SU-DHL-6 (cell line): Measurements from ENCODE around the gene AQP1.

ENCODE experiments used
- H2AFZ ChIP-seq: fragments of 200-600 bp; sonication (generic); 2 replicates; pipeline ENCODE4 v1.6.1; 2014; ENCODE audit warnings: low read depth, mild to moderate bottlenecking, moderate library complexity, mixed read lengths, antibody characterized with exemption, low read length; ENCODE audit not compliant: severe bottlenecking
- H3F3A ChIP-seq: fragments of 200-600 bp; shearing (Covaris generic); 2 replicates; pipeline ENCODE4 v1.6.0; 2016; ENCODE audit warnings: antibody characterized with exemption, mild to moderate bottlenecking; ENCODE audit not compliant: insufficient read depth
- H3K27ac ChIP-seq: fragments of 200-600 bp; sonication (generic); 2 replicates; pipeline ENCODE4 v1.5.1; 2016; ENCODE audit warnings: low read depth, mild to moderate bottlenecking, low read length, moderate library complexity, mixed read lengths
- H3K27me3 ChIP-seq: fragments of 200-600 bp; sonication (generic), shearing (Covaris generic); 2 replicates; pipeline ENCODE4 v1.6.0; 2014; ENCODE audit warnings: mild to moderate bottlenecking, low read length
- H3K36me3 ChIP-seq: fragments of 200-600 bp; sonication (generic); 2 replicates; pipeline ENCODE4 v1.6.1; 2014; ENCODE audit warnings: mild to moderate bottlenecking, low read length, mixed read lengths
- H3K4me2 ChIP-seq: fragments of 300-600, 200-600 bp; shearing (Covaris generic), sonication (generic); 2 replicates; pipeline ENCODE4 v1.6.0; 2014; ENCODE audit warnings: low read length, low read depth, mild to moderate bottlenecking; ENCODE audit not compliant: poor library complexity, severe bottlenecking
- H3K4me3 ChIP-seq: fragments of 200-600 bp; sonication (generic); 2 replicates; pipeline ENCODE4 v1.5.1; 2014; ENCODE audit warnings: antibody characterized with exemption, low read length, mild to moderate bottlenecking, mixed read lengths; ENCODE audit not compliant: insufficient read depth, poor library complexity, severe bottlenecking
- H3K79me2 ChIP-seq: fragments of 200-600 bp; sonication (generic); 2 replicates; pipeline ENCODE4 v1.6.1; 2014; ENCODE audit warnings: mild to moderate bottlenecking, low read length, moderate library complexity; ENCODE audit not compliant: insufficient read depth
- H3K9ac ChIP-seq: fragments of 200-600 bp; sonication (generic); 2 replicates; pipeline ENCODE4 v1.7.0; 2014; ENCODE audit warnings: mild to moderate bottlenecking, low read length
- H3K9me2 ChIP-seq: fragments of 200-600 bp; sonication (generic); replicated peaks from 2 replicates; pipeline ENCODE4 v1.6.1; 2014; ENCODE audit warnings: low read length; ENCODE audit not compliant: insufficient read depth
- H3K9me3 ChIP-seq: fragments of 200-600 bp; sonication (generic); 2 replicates; pipeline ENCODE4 v1.6.1; 2014; ENCODE audit warnings: low read length, mixed read lengths; ENCODE audit not compliant: insufficient read depth
- H4K20me1 ChIP-seq: fragments of 200-600 bp; sonication (generic); 2 replicates; pipeline ENCODE4 v1.6.1; 2014; ENCODE audit warnings: low read depth, mild to moderate bottlenecking, antibody characterized with exemption, low read length, moderate library complexity, mixed read lengths
- EZH2phosphoT487 ChIP-seq: fragments of 200-600 bp; sonication (generic), shearing (Covaris generic); conservative IDR thresholded peaks from 2 replicates; pipeline ENCODE4 v1.6.1; 2018; ENCODE audit warnings: mild to moderate bottlenecking, antibody characterized with exemption, low read length, moderate library complexity, mixed read lengths
- TF ChIP-seq, protein P1 (sequence below): fragments of 200-600 bp; sonication (generic); IDR thresholded peaks from one replicate; pipeline ENCODE4 v1.5.1; 2017; ENCODE audit warnings: antibody characterized with exemption, mild to moderate bottlenecking, low read length, moderate library complexity; ENCODE audit not compliant: insufficient read depth, poor library complexity, severe bottlenecking

AQP1 gene

DNA sequence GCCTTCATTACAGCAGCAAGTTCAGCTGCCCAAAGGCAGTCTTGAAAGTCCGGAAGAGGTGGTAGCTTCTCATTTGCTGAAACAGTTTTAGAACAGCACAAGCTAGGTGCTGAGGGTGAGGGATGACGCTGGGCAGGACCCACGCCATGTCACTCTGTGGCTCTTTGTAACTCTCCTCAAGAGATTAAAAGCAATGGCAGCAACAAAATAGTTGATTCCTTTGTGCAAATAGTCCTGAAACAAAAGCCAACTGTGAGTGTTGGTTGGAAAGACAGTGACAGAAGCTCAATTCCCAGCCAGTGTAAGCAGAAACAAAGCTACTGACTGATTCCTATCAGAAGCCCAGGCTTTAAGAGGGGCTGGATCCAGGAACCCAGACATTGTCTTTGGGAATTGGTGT, 47.6 kb upstream of the AQP1 start:
- no peaks in the 10 kb centered on the region for H3K27me3 ChIP-seq
- TF ChIP-seq EZH2phosphoT487: no peak
- TF ChIP-seq, protein P1, sequence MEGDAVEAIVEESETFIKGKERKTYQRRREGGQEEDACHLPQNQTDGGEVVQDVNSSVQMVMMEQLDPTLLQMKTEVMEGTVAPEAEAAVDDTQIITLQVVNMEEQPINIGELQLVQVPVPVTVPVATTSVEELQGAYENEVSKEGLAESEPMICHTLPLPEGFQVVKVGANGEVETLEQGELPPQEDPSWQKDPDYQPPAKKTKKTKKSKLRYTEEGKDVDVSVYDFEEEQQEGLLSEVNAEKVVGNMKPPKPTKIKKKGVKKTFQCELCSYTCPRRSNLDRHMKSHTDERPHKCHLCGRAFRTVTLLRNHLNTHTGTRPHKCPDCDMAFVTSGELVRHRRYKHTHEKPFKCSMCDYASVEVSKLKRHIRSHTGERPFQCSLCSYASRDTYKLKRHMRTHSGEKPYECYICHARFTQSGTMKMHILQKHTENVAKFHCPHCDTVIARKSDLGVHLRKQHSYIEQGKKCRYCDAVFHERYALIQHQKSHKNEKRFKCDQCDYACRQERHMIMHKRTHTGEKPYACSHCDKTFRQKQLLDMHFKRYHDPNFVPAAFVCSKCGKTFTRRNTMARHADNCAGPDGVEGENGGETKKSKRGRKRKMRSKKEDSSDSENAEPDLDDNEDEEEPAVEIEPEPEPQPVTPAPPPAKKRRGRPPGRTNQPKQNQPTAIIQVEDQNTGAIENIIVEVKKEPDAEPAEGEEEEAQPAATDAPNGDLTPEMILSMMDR: no peak
- H3F3A ChIP-seq: no peaks in the 10 kb centered on the region
- H3K36me3 ChIP-seq: no peaks in the 10 kb centered on the region
- H3K27ac ChIP-seq: no peak overlapping the region
- H3K4me2 ChIP-seq: no peak overlapping the region
- H2AFZ ChIP-seq: no peak overlapping the region
- H3K79me2 ChIP-seq: no peaks in the 10 kb centered on the region
- H3K9me3 ChIP-seq: no peaks in the 10 kb centered on the region
- H3K9me2 ChIP-seq: no peaks in the 10 kb centered on the region
- no peak overlapping the region for H3K9ac ChIP-seq
- no peak overlapping the region for H3K4me3 ChIP-seq
- H4K20me1 ChIP-seq: no peaks in the 10 kb centered on the region

DNA sequence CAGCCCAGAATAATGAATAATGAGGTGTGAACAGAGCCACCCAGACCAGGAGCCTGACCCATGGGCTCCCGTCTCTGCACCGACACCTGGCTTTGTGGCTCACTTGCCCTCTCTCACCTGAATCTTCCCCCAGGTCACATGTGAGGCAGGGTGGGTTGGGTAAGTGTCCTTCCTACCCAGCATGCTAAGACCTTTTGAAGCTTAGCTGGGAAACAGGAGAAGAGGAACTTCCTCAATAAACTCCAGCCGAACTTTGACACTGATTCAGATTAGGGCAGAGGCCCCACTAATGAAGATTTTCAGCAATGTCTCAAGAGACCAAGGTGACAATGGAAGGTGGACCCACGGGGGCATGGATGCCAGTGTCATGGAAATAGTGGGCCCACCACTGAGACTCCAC, 46.6 kb upstream of the AQP1 start:
- Histone ChIP-seq H3K36me3 (no peaks in the 10 kb centered on the region), H3K4me2 (no peak overlapping the region), H3F3A (no peaks in the 10 kb centered on the region), H2AFZ (no peak overlapping the region), H3K27ac (no peak overlapping the region), H3K4me3 (no peak overlapping the region), H3K9me2 (no peaks in the 10 kb centered on the region), H3K9ac (no peak overlapping the region), H4K20me1 (no peaks in the 10 kb centered on the region), H3K79me2 (no peaks in the 10 kb centered on the region), H3K9me3 (no peaks in the 10 kb centered on the region), H3K27me3 (no peaks in the 10 kb centered on the region)
- TF ChIP-seq, protein P1: no peak
- TF ChIP-seq EZH2phosphoT487: no peak

DNA sequence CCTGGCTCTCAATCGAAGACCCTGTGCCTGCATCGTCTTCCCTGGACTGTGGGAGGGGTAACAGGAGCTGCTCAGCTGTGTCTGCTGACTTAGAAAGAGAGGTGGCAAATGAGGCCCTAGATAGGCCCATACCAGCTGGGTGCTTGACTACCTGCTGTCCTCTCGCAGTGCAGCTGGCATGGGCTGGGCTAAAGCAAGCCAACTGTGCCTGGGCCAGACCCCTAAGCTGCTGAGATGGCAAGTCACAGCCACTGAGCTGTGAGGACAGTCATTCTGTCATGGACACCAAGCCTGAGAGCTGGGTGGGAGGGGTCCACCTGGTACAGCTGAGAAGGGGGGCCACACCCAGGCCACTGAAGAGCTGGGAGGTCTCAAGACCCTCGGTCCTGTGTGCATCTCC, 45.8 kb upstream of the AQP1 start:
- H3K36me3 ChIP-seq: no peaks in the 10 kb centered on the region
- H3K9me2 ChIP-seq: no peaks in the 10 kb centered on the region
- H3K4me2 ChIP-seq: no peak overlapping the region
- no peaks in the 10 kb centered on the region for H4K20me1 ChIP-seq
- TF ChIP-seq, protein P1: no peak
- no peak for TF ChIP-seq EZH2phosphoT487
- no peak overlapping the region for H3K4me3 ChIP-seq
- H3K79me2 ChIP-seq: no peaks in the 10 kb centered on the region
- H3K9ac ChIP-seq: no peak overlapping the region
- no peaks in the 10 kb centered on the region for H3K27me3 ChIP-seq
- no peak overlapping the region for H3K27ac ChIP-seq
- no peak overlapping the region for H2AFZ ChIP-seq
- no peaks in the 10 kb centered on the region for H3K9me3 ChIP-seq
- no peaks in the 10 kb centered on the region for H3F3A ChIP-seq
